ENCODE data around the gene HELLS. TPM values are rescaled to one million over a fixed set of nuclear protein-coding genes. Genes with fewer than 3 reads are reported as not detected.
"Not testable (repeated sequence)": the region's sequence is repeated elsewhere in the genome, so short reads cannot be mapped to it uniquely, and the experiment has no call there.

The HELLS gene
- total and polyA plus RNA-seq, 3 donors from 2014 or later: 13.0 to 72.8 (median 47.4) TPM

DNA sequence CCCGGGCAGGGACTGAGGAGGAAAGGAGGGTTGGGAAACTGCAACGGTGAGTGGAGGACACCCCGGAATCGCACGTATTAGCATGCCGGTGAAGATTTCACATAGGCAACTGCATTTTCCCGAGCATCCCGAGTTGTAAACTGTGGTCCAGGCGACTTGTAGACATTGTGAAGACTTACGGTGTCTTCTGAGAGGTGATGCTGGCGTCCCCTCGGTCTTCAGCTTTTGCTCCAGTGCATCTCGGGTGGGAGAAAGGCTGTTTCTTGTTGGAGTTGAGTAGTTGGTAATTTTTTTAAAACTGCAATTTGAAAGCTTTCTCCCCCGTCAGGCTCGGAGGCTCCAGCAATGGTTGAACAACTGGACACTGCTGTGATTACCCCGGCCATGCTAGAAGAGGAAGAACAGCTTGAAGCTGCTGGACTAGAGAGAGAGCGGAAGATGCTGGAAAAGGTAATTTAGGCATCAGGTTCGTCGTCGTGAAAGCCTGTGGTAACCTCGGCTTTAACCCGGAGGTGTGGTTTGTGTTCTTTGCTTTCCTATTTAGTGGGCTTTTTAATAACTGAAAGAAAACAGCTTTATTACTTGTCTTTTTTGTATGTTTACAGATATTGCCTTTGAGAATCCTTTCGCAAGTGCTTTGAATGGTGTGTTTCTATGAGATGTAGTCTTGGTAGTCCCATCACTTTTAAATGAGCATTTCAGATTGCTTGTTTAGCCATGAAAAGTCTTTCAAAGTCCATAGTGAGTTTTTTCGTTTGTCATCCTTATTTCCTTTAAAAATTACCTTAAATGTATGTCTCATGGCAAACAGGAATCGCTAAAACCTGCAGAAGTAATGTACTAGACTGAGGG lies 687 bp downstream of the HELLS start:
- peak overlapping the region; percentile 74 to 82 for H3K4me3 ChIP-seq
- intact Hi-C loops (cut with DNase I; ENCODE audit: low total_unique reads): no loop called here
- WGBS, 2 donors: 3 to 4% methylated on average over 25 of the region's 25 CpGs
- peak overlapping the region; percentile 64 to 78 for H3K27ac ChIP-seq
- peaks cover 5% of the 10 kb centered on the region for H3K4me1 ChIP-seq
- no peaks in the 10 kb centered on the region for H3K36me3 ChIP-seq (ENCODE audit: low read depth, missing control alignments)
- peak; percentile 33 for DNase-seq
- H3K9me3 ChIP-seq: no peaks in the 10 kb centered on the region
- no peaks in the 10 kb centered on the region for H3K27me3 ChIP-seq
- no peak for TF ChIP-seq POLR2A (IDR thresholded peaks at IDR 0.05)
- TF ChIP-seq, protein P1, sequence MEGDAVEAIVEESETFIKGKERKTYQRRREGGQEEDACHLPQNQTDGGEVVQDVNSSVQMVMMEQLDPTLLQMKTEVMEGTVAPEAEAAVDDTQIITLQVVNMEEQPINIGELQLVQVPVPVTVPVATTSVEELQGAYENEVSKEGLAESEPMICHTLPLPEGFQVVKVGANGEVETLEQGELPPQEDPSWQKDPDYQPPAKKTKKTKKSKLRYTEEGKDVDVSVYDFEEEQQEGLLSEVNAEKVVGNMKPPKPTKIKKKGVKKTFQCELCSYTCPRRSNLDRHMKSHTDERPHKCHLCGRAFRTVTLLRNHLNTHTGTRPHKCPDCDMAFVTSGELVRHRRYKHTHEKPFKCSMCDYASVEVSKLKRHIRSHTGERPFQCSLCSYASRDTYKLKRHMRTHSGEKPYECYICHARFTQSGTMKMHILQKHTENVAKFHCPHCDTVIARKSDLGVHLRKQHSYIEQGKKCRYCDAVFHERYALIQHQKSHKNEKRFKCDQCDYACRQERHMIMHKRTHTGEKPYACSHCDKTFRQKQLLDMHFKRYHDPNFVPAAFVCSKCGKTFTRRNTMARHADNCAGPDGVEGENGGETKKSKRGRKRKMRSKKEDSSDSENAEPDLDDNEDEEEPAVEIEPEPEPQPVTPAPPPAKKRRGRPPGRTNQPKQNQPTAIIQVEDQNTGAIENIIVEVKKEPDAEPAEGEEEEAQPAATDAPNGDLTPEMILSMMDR (IDR thresholded peaks at IDR 0.05): no peak

DNA sequence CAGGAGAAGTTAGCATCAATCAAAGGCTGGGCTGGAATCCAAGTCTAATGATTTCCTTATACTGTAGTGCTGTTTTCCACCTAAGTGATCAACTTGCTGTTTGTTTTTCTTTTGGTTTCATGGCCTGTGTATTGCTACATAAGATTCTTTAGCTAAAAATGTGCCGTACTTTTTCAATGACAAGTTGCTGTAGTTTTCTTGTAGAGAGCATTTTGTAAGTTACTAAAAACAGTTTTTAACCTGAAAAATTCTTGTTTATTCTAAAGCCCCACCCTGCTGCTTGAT lies 1.3 kb downstream of the HELLS start:
- WGBS, 2 donors: 70% methylated on average over 1 of the region's 1 CpG
- H3K27me3 ChIP-seq: no peaks in the 10 kb centered on the region
- H3K36me3 ChIP-seq (ENCODE audit: low read depth, missing control alignments): no peaks in the 10 kb centered on the region
- peaks cover 5% of the 10 kb centered on the region for H3K4me1 ChIP-seq
- H3K9me3 ChIP-seq: no peaks in the 10 kb centered on the region
- intact Hi-C loops (cut with DNase I; ENCODE audit: low total_unique reads): no loop called here
- no peak for DNase-seq
- no peak overlapping the region for H3K4me3 ChIP-seq
- no peak overlapping the region for H3K27ac ChIP-seq
- TF ChIP-seq, protein P1 (IDR thresholded peaks at IDR 0.05): no peak
- no peak for TF ChIP-seq POLR2A (IDR thresholded peaks at IDR 0.05)

DNA sequence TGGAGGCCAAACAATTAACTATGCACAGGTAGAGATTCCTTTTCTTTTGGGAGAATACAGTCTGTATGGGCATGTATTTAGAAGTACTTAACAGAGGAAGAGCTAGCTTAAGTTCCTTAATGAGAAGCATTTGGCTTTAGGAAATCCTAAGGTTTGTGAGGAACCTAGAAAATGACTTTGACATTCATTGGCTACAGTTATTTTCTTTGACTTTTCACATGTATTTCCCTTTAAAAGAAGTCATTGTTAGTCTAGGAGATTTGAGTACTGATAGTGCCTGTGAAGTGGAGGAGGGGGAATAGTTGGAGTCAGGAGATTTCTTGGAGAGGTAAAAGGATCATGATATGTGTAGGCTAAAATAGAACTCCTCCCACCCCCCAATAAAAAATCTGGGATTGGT lies 3.6 kb downstream of the HELLS start:
- H3K4me3 ChIP-seq: no peak overlapping the region

GRCh38 chr10:94567714-94568307 lies 22.2 kb downstream of the HELLS start:
- DNase-seq; H3K36me3 ChIP-seq (ENCODE audit: low read depth, missing control alignments); H3K27ac ChIP-seq; H3K27me3 ChIP-seq; H3K9me3 ChIP-seq; H3K4me1 ChIP-seq; H3K4me3 ChIP-seq; intact Hi-C loops (cut with DNase I; ENCODE audit: low total_unique reads): not testable (repeated sequence)
- WGBS, 2 donors: 94% methylated on average over 13 of the region's 13 CpGs

More for the DNA sequence above, 3.6 kb downstream of the HELLS start:
- Histone ChIP-seq H3K9me3 (no peaks in the 10 kb centered on the region), H3K27ac (no peak overlapping the region), H3K36me3 (ENCODE audit: low read depth, missing control alignments) (no peaks in the 10 kb centered on the region), H3K4me1 (peaks cover 5% of the 10 kb centered on the region), H3K27me3 (no peaks in the 10 kb centered on the region)
- DNase-seq: no peak
- intact Hi-C loops (cut with DNase I; ENCODE audit: low total_unique reads): no loop called here
- TF ChIP-seq, protein P1 (IDR thresholded peaks at IDR 0.05): no peak
- TF ChIP-seq POLR2A (IDR thresholded peaks at IDR 0.05): no peak

GRCh38 chr10:94571081-94571480 lies 25.5 kb downstream of the HELLS start:
- H3K4me3 ChIP-seq: no peak overlapping the region
- no peaks in the 10 kb centered on the region for H3K27me3 ChIP-seq
- H3K9me3 ChIP-seq: no peaks in the 10 kb centered on the region
- H3K27ac ChIP-seq: no peak overlapping the region
- TF ChIP-seq, protein P1 (IDR thresholded peaks at IDR 0.05): no peak
- TF ChIP-seq POLR2A (IDR thresholded peaks at IDR 0.05): no peak
- intact Hi-C loops (cut with DNase I; ENCODE audit: low total_unique reads): no loop called here
- H3K4me1 ChIP-seq: no peaks in the 10 kb centered on the region
- DNase-seq: no peak
- H3K36me3 ChIP-seq (ENCODE audit: low read depth, missing control alignments): no peaks in the 10 kb centered on the region

Data from testis (tissue), 3 donors.